ENCODE results near the gene LYL1. TPM values are rescaled to one million over a fixed set of nuclear protein-coding genes. Genes with fewer than 3 reads are reported as not detected.
A peak's percentile ranks its signal among the peaks of the same experiment; 100 is the strongest.

Gene LYL1
- total RNA-seq, 4 donors from 2014 or later = 21.1 to 43.5 (median 25.8) TPM

GRCh38 chr19:13093407-13094105 lies 9.1 kb downstream of the LYL1 start:
- TF ChIP-seq POLR2A (IDR thresholded peaks at IDR 0.05) (no peak), EP300 (IDR thresholded peaks at IDR 0.05) (no peak), CTCF (IDR thresholded peaks at IDR 0.05) (peak; percentile 87 to 99 (median 98))
- Histone ChIP-seq H3K27me3 (no peaks in the 10 kb centered on the region), H3K27ac (peak overlapping the region; percentile 72 to 88 (median 82)), H3K4me1 (peaks cover 0 to 97% (median 74%) of the 10 kb centered on the region in 4 donors), H3K9me3 (no peaks in the 10 kb centered on the region), H3K36me3 (peaks cover 0 to 23% (median 0%) of the 10 kb centered on the region in 3 donors), H3K4me3 (no peak overlapping the region)
- DNase-seq (ENCODE audit: low spot score in 2 of 2) = peak; percentile 60 to 70
- 17 to 36% methylated on average over 6 to 12 of the region's 12 CpGs for WGBS, 2 donors

GRCh38 chr19:13092606-13093235 lies 9.9 kb downstream of the LYL1 start:
- Histone ChIP-seq H3K36me3 (peaks cover 0 to 32% (median 0%) of the 10 kb centered on the region in 3 donors), H3K27ac (peak overlapping the region; percentile 72 to 88 (median 82)), H3K4me1 (peaks cover 0 to 89% (median 68%) of the 10 kb centered on the region in 4 donors), H3K4me3 (no peak overlapping the region), H3K9me3 (no peaks in the 10 kb centered on the region), H3K27me3 (no peaks in the 10 kb centered on the region)
- no peak for DNase-seq (ENCODE audit: low spot score in 2 of 2)
- TF ChIP-seq EP300 (IDR thresholded peaks at IDR 0.05) (no peak), POLR2A (IDR thresholded peaks at IDR 0.05) (no peak), CTCF (IDR thresholded peaks at IDR 0.05) (no peak)
- 35 to 79% methylated on average over 4 to 10 of the region's 14 CpGs for WGBS, 2 donors

- WGBS, 2 donors = 31 to 45% methylated on average over 2 of the region's 2 CpGs
- no peaks in the 10 kb centered on the region for H3K27me3 ChIP-seq
- H3K9me3 ChIP-seq = no peaks in the 10 kb centered on the region
- peak overlapping the region; percentile 43 to 88 (median 82) for H3K27ac ChIP-seq
- TF ChIP-seq EP300 (IDR thresholded peaks at IDR 0.05) = no peak
- no peak for TF ChIP-seq CTCF (IDR thresholded peaks at IDR 0.05)
- TF ChIP-seq POLR2A (IDR thresholded peaks at IDR 0.05) = no peak
- H3K4me3 ChIP-seq = no peak overlapping the region
- no peak for DNase-seq (ENCODE audit: low spot score in 2 of 2)
- peaks cover 0 to 83% (median 64%) of the 10 kb centered on the region in 4 donors for H3K4me1 ChIP-seq
- H3K36me3 ChIP-seq = peaks cover 0 to 36% (median 0%) of the 10 kb centered on the region in 3 donors
Measured at GRCh38 chr19:13092158-13092543, 10.5 kb downstream of the LYL1 start.

GRCh38 chr19:13091400-13092157 lies 11.1 kb downstream of the LYL1 start:
- Histone ChIP-seq H3K36me3 (peaks cover 0 to 40% (median 0%) of the 10 kb centered on the region in 3 donors), H3K27ac (peak overlapping the region; percentile 43 to 88 (median 82)), H3K4me3 (no peak overlapping the region), H3K4me1 (peaks cover 0 to 79% (median 62%) of the 10 kb centered on the region in 4 donors), H3K9me3 (no peaks in the 10 kb centered on the region), H3K27me3 (no peaks in the 10 kb centered on the region)
- 14 to 32% methylated on average over 25 of the region's 25 CpGs for WGBS, 2 donors
- peak in 1 of 2 donors; percentile 61 for DNase-seq (ENCODE audit: low spot score in 2 of 2)
- peak in 1 of 2 donors; percentile 70 for TF ChIP-seq EP300 (IDR thresholded peaks at IDR 0.05)
- peak in 1 of 5 experiments; percentile 31 for TF ChIP-seq CTCF (IDR thresholded peaks at IDR 0.05)
- TF ChIP-seq POLR2A (IDR thresholded peaks at IDR 0.05) = no peak
